GM21447 (cell line): ENCODE results near the gene C13orf42.
A peak's percentile ranks its signal among the peaks of the same experiment; 100 is the strongest.
"Not testable (repeated sequence)": the region's sequence is repeated elsewhere in the genome, so short reads cannot be mapped to it uniquely, and the experiment has no call there.

Source experiments
- ATAC-seq: cut with Tn5 transposase; IDR thresholded peaks from one replicate; pipeline ENCODE4 v1.9.1; 2021; ENCODE audit not compliant: unreplicated experiment

C13orf42 gene

GRCh38 chr13:51122868-51123566 is 11.9 kb upstream of the C13orf42 start:
- no peak for ATAC-seq

- not testable (repeated sequence) for ATAC-seq
These were observed 9.8 kb upstream of the C13orf42 start for GRCh38 chr13:51120873-51121272.

GRCh38 chr13:51118809-51119431 is 7.8 kb upstream of the C13orf42 start:
- no peak for ATAC-seq

- no peak for ATAC-seq
These were observed 2.9 kb upstream of the C13orf42 start for GRCh38 chr13:51113969-51114368.

- ATAC-seq = no peak
These were observed 2.3 kb upstream of the C13orf42 start for GRCh38 chr13:51113186-51113881.

GRCh38 chr13:51112771-51113170 is 1.7 kb upstream of the C13orf42 start:
- no peak for ATAC-seq

GRCh38 chr13:51111997-51112396 is 923 bp upstream of the C13orf42 start:
- no peak for ATAC-seq

GRCh38 chr13:51107996-51108395 is 3.1 kb downstream of the C13orf42 start:
- no peak for ATAC-seq

- ATAC-seq = no peak
These were observed 6.0 kb downstream of the C13orf42 start for GRCh38 chr13:51105046-51105445.

GRCh38 chr13:51101636-51102235 is 9.3 kb downstream of the C13orf42 start:
- no peak for ATAC-seq

GRCh38 chr13:51097353-51098043 is 13.6 kb downstream of the C13orf42 start:
- no peak for ATAC-seq

GRCh38 chr13:51096131-51096530 is 14.9 kb downstream of the C13orf42 start:
- no peak for ATAC-seq

GRCh38 chr13:51093574-51093973 is 17.5 kb downstream of the C13orf42 start:
- no peak for ATAC-seq

- no peak for ATAC-seq
These were observed 19.2 kb downstream of the C13orf42 start for GRCh38 chr13:51091839-51092238.

- ATAC-seq = no peak
These were observed 27.4 kb downstream of the C13orf42 start for GRCh38 chr13:51083706-51084105.

- not testable (repeated sequence) for ATAC-seq
These were observed 30.5 kb downstream of the C13orf42 start for GRCh38 chr13:51080478-51081065.

GRCh38 chr13:51071493-51071892 is 39.6 kb downstream of the C13orf42 start:
- no peak for ATAC-seq

GRCh38 chr13:51070005-51070649 is 40.9 kb downstream of the C13orf42 start:
- peak; percentile 86 for ATAC-seq

GRCh38 chr13:51068501-51068900 is 42.6 kb downstream of the C13orf42 start:
- ATAC-seq = no peak

- ATAC-seq = no peak
These were observed 43.4 kb downstream of the C13orf42 start for GRCh38 chr13:51067706-51068105.
